Fibroblast of lung (primary cell): ENCODE results near the gene TMEM106C. TPM values are rescaled to one million over a fixed set of nuclear protein-coding genes. Genes with fewer than 3 reads are reported as not detected.

ENCODE experiments used
- DNase-seq, 2 donors: peaks; one replicate each; pipeline versions ENCODE4 v3.0.0 to v3.0.0-alpha.2; 2010; ENCODE audit warnings: low read depth in 2 of 2
- H2AFZ ChIP-seq: 2 replicates; pipeline ENCODE4 v1.5.1; 2012; ENCODE audit warnings: low read length, control low read depth, inconsistent platforms
- H3K27ac ChIP-seq: 2 replicates; pipeline ENCODE4 v1.5.1; 2011; ENCODE audit warnings: low read length, control low read depth; ENCODE audit not compliant: insufficient read depth
- H3K27me3 ChIP-seq: 2 replicates; pipeline ENCODE4 v1.5.1; 2011; ENCODE audit warnings: mild to moderate bottlenecking, low read length; ENCODE audit not compliant: control insufficient read depth, insufficient read depth
- H3K36me3 ChIP-seq: 2 replicates; pipeline ENCODE4 v1.5.1; 2011; ENCODE audit warnings: low read length; ENCODE audit not compliant: control insufficient read depth, insufficient read depth
- H3K4me1 ChIP-seq: 2 replicates; pipeline ENCODE4 v1.5.1; 2011; ENCODE audit warnings: low read length; ENCODE audit not compliant: control insufficient read depth, insufficient read depth; ENCODE audit errors: extremely low read depth
- H3K4me2 ChIP-seq: 2 replicates; pipeline ENCODE4 v1.5.1; 2011; ENCODE audit warnings: low read length, control low read depth; ENCODE audit not compliant: insufficient read depth; ENCODE audit errors: extremely low read depth
- H3K4me3 ChIP-seq, 4 experiments: fragments of 200-600 bp in 1 of 4; sonication (generic) in 1 of 4; replicated peaks in 1 of 4; 2 replicates each; pipeline ENCODE4 v1.5.1; 2011 to 2016; ENCODE audit warnings: low read length in 4 of 4, low read depth in 3 of 4, mild to moderate bottlenecking in 3 of 4, control low read depth in 2 of 4, inconsistent platforms in 1 of 4, mixed read lengths in 1 of 4; ENCODE audit not compliant: insufficient read depth in 1 of 4; ENCODE audit errors: control extremely low read depth in 1 of 4
- H3K79me2 ChIP-seq: 2 replicates; pipeline ENCODE4 v1.5.1; 2012; ENCODE audit warnings: mild to moderate bottlenecking, low read length, inconsistent platforms; ENCODE audit not compliant: control insufficient read depth, insufficient read depth
- H3K9ac ChIP-seq: 2 replicates; pipeline ENCODE4 v1.5.1; 2011; ENCODE audit warnings: mild to moderate bottlenecking, low read length, control low read depth; ENCODE audit not compliant: insufficient read depth
- H3K9me3 ChIP-seq: 2 replicates; pipeline ENCODE4 v1.5.1; 2012; ENCODE audit warnings: low read depth, low read length; ENCODE audit not compliant: control insufficient read depth, insufficient read depth
- H4K20me1 ChIP-seq: 2 replicates; pipeline ENCODE4 v1.5.1; 2011; ENCODE audit warnings: low read length; ENCODE audit not compliant: control insufficient read depth, insufficient read depth; ENCODE audit errors: extremely low read depth
- EZH2 ChIP-seq: IDR thresholded peaks from 2 replicates; pipeline ENCODE4 v1.5.1; 2012; ENCODE audit warnings: low read length, control low read depth, mild to moderate bottlenecking; ENCODE audit errors: missing control alignments
- polyA plus RNA-seq, 2 donors: library from polyadenylated mRNA; depleted of rRNA in 1 of 2; stranded (reverse) in 1 of 2; unstranded in 1 of 2; fragments of >200 nt; gene quantifications; 2 replicates each; pipeline ENCODE4 v1.2.1, GENCODE V29; 2011 to 2012; ENCODE audit warnings: missing spikeins in 1 of 2
- total RNA-seq: library from RNA; depleted of rRNA; stranded (reverse); fragments of >200 nt; gene quantifications from 2 replicates; pipeline ENCODE4 v1.2.1, GENCODE V29; 2014
- TF ChIP-seq, protein P1 (sequence below), 2 donors: IDR thresholded peaks in 1 of 2; conservative IDR thresholded peaks in 1 of 2; 1 replicate in 1 of 2; 2 replicates in 1 of 2; pipeline ENCODE4 v1.5.1; 2011 to 2012; ENCODE audit warnings: low read length in 2 of 2, control low read depth in 1 of 2, inconsistent platforms in 1 of 2, low read depth in 1 of 2, mild to moderate bottlenecking in 1 of 2

Gene TMEM106C
- total and polyA plus RNA-seq, 2 donors (not counting 1 experiment from before 2014, with no cell fraction given), result 85.0 to 91.7 TPM

DNA sequence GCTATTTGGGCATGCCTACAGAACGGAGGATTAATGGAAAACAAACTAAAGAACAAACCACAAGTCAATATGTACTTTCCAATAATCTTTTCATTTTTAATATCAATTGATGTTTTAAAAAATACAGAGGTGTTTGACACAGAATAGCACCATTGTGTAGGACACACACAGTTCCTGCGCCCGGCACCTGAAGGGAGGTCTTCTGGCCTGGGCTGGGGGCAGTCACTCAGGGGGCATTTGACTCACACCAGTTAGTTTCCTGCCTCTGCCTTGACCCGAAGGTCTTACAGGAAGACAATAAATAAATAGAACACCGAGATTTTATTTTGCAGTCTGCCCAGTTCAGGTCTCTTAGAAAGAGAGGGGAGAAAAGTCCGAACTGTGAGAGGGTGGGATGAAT lies 9.5 kb downstream of the TMEM106C start:
- H3K27ac ChIP-seq, result no peak overlapping the region

DNA sequence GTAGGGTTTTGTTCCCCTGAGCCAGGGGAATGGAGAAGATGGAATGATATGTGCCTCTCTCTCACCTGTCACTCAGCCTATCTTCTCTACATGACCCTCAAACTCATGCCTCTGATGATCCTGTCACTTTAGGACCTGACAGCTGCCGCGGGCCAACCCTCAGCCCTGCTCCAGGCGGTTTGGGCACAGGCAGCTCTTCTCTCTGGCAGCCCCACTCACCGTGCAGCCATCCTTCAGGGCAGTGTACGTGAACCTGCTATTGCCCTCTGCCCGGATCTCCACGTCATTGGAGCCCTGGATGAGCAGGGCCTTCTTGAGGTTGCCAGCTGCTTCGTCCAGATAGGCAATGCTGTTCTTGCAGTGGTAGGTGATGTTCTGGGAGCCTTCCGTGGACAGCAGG lies 10.5 kb downstream of the TMEM106C start:
- no peak overlapping the region for H3K9ac ChIP-seq
- H3K4me3 ChIP-seq, result no peak overlapping the region
- no peak for DNase-seq
- no peaks in the 10 kb centered on the region for H3K9me3 ChIP-seq
- no peaks in the 10 kb centered on the region for H3K79me2 ChIP-seq
- no peaks in the 10 kb centered on the region for H3K4me1 ChIP-seq
- H2AFZ ChIP-seq, result no peak overlapping the region
- no peak overlapping the region for H3K4me2 ChIP-seq
- no peaks in the 10 kb centered on the region for H4K20me1 ChIP-seq
- no peaks in the 10 kb centered on the region for H3K36me3 ChIP-seq
- peaks cover 10% of the 10 kb centered on the region for H3K27me3 ChIP-seq
- H3K27ac ChIP-seq, result no peak overlapping the region
- no peak for TF ChIP-seq EZH2
- TF ChIP-seq, protein P1, sequence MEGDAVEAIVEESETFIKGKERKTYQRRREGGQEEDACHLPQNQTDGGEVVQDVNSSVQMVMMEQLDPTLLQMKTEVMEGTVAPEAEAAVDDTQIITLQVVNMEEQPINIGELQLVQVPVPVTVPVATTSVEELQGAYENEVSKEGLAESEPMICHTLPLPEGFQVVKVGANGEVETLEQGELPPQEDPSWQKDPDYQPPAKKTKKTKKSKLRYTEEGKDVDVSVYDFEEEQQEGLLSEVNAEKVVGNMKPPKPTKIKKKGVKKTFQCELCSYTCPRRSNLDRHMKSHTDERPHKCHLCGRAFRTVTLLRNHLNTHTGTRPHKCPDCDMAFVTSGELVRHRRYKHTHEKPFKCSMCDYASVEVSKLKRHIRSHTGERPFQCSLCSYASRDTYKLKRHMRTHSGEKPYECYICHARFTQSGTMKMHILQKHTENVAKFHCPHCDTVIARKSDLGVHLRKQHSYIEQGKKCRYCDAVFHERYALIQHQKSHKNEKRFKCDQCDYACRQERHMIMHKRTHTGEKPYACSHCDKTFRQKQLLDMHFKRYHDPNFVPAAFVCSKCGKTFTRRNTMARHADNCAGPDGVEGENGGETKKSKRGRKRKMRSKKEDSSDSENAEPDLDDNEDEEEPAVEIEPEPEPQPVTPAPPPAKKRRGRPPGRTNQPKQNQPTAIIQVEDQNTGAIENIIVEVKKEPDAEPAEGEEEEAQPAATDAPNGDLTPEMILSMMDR (conservative IDR thresholded peaks at IDR 0.05 in 1 of 2, IDR thresholded peaks at IDR 0.05 in 1 of 2; ENCODE audit: low read depth in 1 of 2, low read length in 2 of 2), result no peak

More for the DNA sequence above, 9.5 kb downstream of the TMEM106C start:
- Histone ChIP-seq H3K27me3 (peaks cover 4% of the 10 kb centered on the region), H3K36me3 (no peaks in the 10 kb centered on the region), H3K4me3 (no peak overlapping the region), H3K9me3 (no peaks in the 10 kb centered on the region), H3K4me1 (peaks cover 3% of the 10 kb centered on the region), H3K9ac (no peak overlapping the region), H4K20me1 (no peaks in the 10 kb centered on the region), H2AFZ (no peak overlapping the region), H3K4me2 (no peak overlapping the region), H3K79me2 (no peaks in the 10 kb centered on the region)
- no peak for DNase-seq
- TF ChIP-seq, protein P1 (conservative IDR thresholded peaks at IDR 0.05 in 1 of 2, IDR thresholded peaks at IDR 0.05 in 1 of 2; ENCODE audit: low read depth in 1 of 2, low read length in 2 of 2), result no peak
- no peak for TF ChIP-seq EZH2

DNA sequence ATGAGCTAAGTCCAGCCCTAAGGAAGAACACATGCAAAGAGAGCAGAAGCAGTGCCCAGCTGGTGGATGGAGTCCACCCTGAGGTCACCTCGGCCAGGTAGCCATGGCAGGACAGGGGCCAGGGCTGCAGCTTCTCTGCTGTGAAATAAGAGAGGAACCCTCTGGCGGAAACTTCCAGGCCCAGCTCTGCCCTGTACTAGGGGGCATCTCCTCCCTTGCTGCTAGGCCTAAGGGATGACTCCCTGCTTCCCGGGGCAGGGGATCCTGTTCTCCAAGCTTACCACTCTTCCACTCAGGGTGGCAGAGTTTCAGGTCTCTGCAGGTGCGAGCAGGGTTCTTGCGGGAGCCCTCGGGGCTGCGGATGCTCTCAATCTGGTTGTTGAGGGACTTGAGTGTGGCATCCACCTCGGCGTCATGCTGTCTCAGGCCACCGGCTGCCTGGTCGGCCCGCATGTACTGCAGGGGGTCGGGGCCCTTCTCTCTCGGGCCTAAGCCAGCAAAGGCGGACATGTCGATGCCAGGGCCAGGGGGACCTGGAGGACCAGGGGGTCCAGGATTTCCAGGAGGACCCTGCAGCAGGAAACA lies 11.7 kb downstream of the TMEM106C start:
- TF ChIP-seq, protein P1 (conservative IDR thresholded peaks at IDR 0.05 in 1 of 2, IDR thresholded peaks at IDR 0.05 in 1 of 2; ENCODE audit: low read depth in 1 of 2, low read length in 2 of 2), result no peak
- TF ChIP-seq EZH2, result no peak
- no peak overlapping the region for H3K9ac ChIP-seq

More for the DNA sequence above, 11.7 kb downstream of the TMEM106C start:
- H3K79me2 ChIP-seq, result no peaks in the 10 kb centered on the region
- H3K4me1 ChIP-seq, result no peaks in the 10 kb centered on the region
- H4K20me1 ChIP-seq, result no peaks in the 10 kb centered on the region
- H2AFZ ChIP-seq, result no peak overlapping the region
- peaks cover 13% of the 10 kb centered on the region for H3K27me3 ChIP-seq
- no peak overlapping the region for H3K27ac ChIP-seq
- no peak for DNase-seq
- H3K4me2 ChIP-seq, result no peak overlapping the region
- H3K4me3 ChIP-seq, result no peak overlapping the region
- no peaks in the 10 kb centered on the region for H3K36me3 ChIP-seq
- no peaks in the 10 kb centered on the region for H3K9me3 ChIP-seq
